ENCODE data around the gene EDARADD.

Gene EDARADD

DNA sequence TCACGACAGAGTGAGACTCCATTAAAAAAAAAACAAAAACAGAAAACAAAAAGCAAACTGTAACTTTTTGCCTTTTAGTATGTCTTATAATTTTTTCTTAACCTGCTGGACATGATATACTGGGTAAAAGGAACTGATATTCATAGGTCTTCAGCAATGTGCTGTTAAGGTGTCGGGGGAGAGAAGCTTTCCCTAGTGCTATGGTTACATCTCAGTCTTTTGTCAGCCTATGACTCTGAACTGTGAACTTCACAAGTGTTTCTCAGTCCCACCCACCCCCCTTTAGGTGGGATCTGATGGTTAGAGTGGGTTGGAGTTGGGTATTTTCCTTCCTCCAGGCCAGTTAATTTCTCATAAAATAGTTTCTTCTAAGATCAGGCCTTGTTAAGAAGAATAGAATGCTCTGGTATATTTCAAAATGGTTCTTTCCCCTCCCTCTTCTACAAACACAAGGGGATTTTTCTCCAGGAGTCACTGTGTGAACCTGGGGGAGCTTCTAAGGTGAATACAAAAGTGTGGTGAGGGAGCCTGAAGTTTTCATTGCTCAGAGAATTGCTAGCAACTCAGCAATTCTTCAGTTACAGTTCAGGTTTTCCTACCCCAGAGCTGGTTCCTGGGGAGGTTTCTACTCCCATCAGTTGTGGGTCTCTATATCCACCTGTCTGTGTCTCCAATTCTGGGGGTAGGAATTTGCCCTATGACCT lies 16.1 kb upstream of the EDARADD start:
- peaks cover 12% of the 10 kb centered on the region for H3K9me3 Mint-ChIP-seq
- H3K4me1 Mint-ChIP-seq, result no peaks in the 10 kb centered on the region
- H3K27me3 Mint-ChIP-seq, result peaks cover 10% of the 10 kb centered on the region
- no peak overlapping the region for H3K27ac Mint-ChIP-seq
- no peak overlapping the region for H3K4me3 Mint-ChIP-seq
- peaks cover 6% of the 10 kb centered on the region for H3K36me3 Mint-ChIP-seq

GRCh38 chr1:236381565-236382158 lies 12.4 kb upstream of the EDARADD start:
- H3K27ac Mint-ChIP-seq, result no peak overlapping the region
- H3K4me1 Mint-ChIP-seq, result no peaks in the 10 kb centered on the region
- H3K27me3 Mint-ChIP-seq, result peaks cover 2% of the 10 kb centered on the region
- H3K36me3 Mint-ChIP-seq, result peaks cover 6% of the 10 kb centered on the region
- no peak overlapping the region for H3K4me3 Mint-ChIP-seq
- H3K9me3 Mint-ChIP-seq, result peaks cover 8% of the 10 kb centered on the region

- H3K36me3 Mint-ChIP-seq, result no peaks in the 10 kb centered on the region
- H3K9me3 Mint-ChIP-seq, result no peaks in the 10 kb centered on the region
- no peaks in the 10 kb centered on the region for H3K4me1 Mint-ChIP-seq
- H3K27ac Mint-ChIP-seq, result no peak overlapping the region
- no peak overlapping the region for H3K4me3 Mint-ChIP-seq
- peaks cover 16% of the 10 kb centered on the region for H3K27me3 Mint-ChIP-seq
These were observed 5.8 kb upstream of the EDARADD start for GRCh38 chr1:236388332-236388731.

- Mint-ChIP-seq H3K36me3 (no peaks in the 10 kb centered on the region), H3K27me3 (peaks cover 23% of the 10 kb centered on the region), H3K9me3 (no peaks in the 10 kb centered on the region), H3K4me1 (peaks cover 4% of the 10 kb centered on the region), H3K27ac (no peak overlapping the region), H3K4me3 (no peak overlapping the region)
These were observed 4.8 kb upstream of the EDARADD start for GRCh38 chr1:236389253-236389652.

DNA sequence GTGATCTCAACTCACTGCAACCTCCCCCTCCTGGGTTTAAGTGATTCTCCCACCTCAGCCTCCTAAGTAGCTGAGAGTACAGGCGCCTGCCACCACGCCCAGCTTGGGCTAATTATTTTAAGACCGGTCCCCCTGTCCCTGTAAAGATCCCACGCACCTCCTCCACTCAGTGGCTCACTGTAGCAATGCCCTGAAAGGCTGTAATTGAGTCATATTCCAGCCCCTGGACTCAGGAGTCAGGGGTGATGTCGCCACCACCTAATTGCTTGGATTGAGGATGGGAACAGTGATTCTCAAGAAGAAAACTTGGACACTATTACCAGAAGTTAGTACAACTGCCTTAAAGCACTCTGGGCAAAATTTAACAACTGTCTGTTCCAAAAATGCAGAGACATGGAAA lies 3.1 kb upstream of the EDARADD start:
- Mint-ChIP-seq H3K27me3 (peaks cover 29% of the 10 kb centered on the region), H3K36me3 (no peaks in the 10 kb centered on the region), H3K27ac (no peak overlapping the region)

DNA sequence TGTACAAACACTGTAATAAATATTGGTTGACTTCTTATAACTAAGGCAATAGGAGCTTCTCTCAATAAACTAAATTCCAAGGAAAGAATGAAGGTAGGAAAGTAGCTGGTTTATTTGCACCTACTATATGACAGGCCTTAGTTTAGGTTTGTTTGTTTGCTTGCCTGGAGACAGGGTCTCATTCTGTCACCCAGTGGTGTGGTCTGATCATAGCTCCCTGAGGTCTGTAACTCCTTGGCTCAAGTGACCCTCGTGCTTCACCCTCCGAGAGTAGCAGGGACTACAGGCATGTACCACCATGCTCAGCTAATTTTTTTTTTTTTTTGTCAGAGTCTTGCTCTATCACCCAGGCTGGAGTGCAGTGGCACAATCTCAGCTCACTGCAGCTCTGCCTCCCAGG lies 1.9 kb upstream of the EDARADD start:
- no peaks in the 10 kb centered on the region for H3K36me3 Mint-ChIP-seq
- no peak overlapping the region for H3K4me3 Mint-ChIP-seq
- H3K27me3 Mint-ChIP-seq, result peaks cover 34% of the 10 kb centered on the region

More for the DNA sequence above, 3.1 kb upstream of the EDARADD start:
- Mint-ChIP-seq H3K4me3 (no peak overlapping the region), H3K4me1 (peaks cover 13% of the 10 kb centered on the region), H3K9me3 (no peaks in the 10 kb centered on the region)

DNA sequence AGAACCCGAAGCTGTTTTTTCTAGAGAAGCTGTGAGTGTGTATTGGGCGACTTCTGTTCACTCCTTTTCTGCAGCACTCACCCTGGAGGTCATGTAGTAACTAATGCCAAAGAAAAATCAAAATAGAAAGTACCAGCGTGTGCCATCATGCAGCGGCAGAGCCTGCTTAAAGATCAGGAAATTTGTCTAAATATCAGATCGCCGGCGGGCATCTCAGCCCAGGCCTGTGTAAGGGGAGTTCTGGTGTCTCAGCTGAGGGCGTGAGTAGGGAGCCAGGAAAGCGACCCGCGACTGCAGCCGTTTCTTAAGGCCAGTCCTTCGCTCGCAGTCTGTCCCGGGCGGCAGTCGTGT lies 768 bp downstream of the EDARADD start:
- H3K9me3 Mint-ChIP-seq, result no peaks in the 10 kb centered on the region
- peaks cover 37% of the 10 kb centered on the region for H3K27me3 Mint-ChIP-seq
- no peak overlapping the region for H3K27ac Mint-ChIP-seq
- H3K4me3 Mint-ChIP-seq, result peak overlapping the region; percentile 83
- peaks cover 19% of the 10 kb centered on the region for H3K4me1 Mint-ChIP-seq
- H3K36me3 Mint-ChIP-seq, result no peaks in the 10 kb centered on the region

More for the DNA sequence above, 1.9 kb upstream of the EDARADD start:
- Mint-ChIP-seq H3K27ac (no peak overlapping the region), H3K9me3 (no peaks in the 10 kb centered on the region), H3K4me1 (peaks cover 19% of the 10 kb centered on the region)

DNA sequence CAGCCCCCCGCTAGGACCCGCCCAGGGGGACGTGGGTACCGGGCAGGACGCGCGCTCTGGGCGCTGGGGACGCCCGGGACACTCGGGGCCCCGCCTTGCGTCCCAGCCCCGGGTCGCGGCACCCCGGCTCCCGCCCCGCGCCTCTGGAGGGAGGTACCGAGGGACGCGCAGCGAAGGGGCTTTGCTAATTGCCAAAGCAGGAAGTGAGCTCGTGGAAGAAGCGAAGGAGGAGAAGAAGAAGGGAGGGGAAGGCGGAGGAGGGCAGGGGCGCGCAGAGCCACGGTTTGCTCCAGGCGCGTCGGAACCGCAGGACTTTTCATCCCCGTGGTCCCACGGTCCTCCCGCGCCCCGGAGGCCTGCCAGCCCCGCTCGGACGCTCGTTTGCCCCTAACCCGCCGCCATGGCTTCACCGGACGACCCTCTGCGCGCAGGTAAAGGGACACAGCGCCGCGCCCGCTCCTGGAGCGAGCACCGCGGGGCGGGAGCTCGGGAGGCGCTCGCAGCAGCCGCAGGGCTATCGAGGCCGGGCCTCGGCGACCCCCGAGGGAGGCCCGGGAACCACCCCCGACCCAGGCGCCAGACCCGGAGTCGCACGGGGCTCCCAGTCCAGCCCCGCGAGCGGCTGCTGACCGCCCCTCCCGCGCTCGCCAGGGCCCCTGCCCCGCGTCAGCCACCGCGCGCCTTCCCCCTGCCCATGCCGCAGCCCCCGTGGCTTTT lies 1.3 kb downstream of the EDARADD start:
- H3K27ac Mint-ChIP-seq, result no peak overlapping the region
- no peaks in the 10 kb centered on the region for H3K36me3 Mint-ChIP-seq
- H3K27me3 Mint-ChIP-seq, result peaks cover 35% of the 10 kb centered on the region

GRCh38 chr1:236395947-236396664 lies 2.0 kb downstream of the EDARADD start:
- Mint-ChIP-seq H3K27ac (no peak overlapping the region), H3K4me3 (peak overlapping the region; percentile 91), H3K36me3 (no peaks in the 10 kb centered on the region), H3K9me3 (no peaks in the 10 kb centered on the region), H3K4me1 (peaks cover 19% of the 10 kb centered on the region), H3K27me3 (peaks cover 35% of the 10 kb centered on the region)

More for the DNA sequence above, 1.3 kb downstream of the EDARADD start:
- Mint-ChIP-seq H3K4me1 (peaks cover 19% of the 10 kb centered on the region), H3K4me3 (peak overlapping the region; percentile 91), H3K9me3 (no peaks in the 10 kb centered on the region)

DNA sequence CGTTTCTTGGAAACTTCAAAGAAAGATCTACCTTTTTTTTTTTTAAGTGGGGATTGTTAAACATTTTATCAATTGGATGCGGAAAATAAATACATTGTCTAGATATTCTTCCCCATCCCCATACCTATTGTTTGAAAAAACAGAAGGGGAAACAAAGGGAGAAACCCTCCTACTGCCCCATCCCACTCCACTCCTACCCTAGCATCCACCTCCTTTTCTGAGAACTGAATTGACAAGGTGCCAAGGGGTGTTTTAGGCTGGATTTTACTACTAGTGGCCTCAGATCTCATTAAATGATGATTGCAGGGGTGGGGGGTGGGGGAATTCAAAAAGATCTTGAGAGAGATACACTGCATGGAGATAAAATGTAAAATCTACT lies 2.6 kb downstream of the EDARADD start:
- peak overlapping the region; percentile 91 for H3K4me3 Mint-ChIP-seq
- no peak overlapping the region for H3K27ac Mint-ChIP-seq
- peaks cover 19% of the 10 kb centered on the region for H3K4me1 Mint-ChIP-seq
- H3K36me3 Mint-ChIP-seq, result no peaks in the 10 kb centered on the region
- no peaks in the 10 kb centered on the region for H3K9me3 Mint-ChIP-seq
- H3K27me3 Mint-ChIP-seq, result peaks cover 39% of the 10 kb centered on the region

DNA sequence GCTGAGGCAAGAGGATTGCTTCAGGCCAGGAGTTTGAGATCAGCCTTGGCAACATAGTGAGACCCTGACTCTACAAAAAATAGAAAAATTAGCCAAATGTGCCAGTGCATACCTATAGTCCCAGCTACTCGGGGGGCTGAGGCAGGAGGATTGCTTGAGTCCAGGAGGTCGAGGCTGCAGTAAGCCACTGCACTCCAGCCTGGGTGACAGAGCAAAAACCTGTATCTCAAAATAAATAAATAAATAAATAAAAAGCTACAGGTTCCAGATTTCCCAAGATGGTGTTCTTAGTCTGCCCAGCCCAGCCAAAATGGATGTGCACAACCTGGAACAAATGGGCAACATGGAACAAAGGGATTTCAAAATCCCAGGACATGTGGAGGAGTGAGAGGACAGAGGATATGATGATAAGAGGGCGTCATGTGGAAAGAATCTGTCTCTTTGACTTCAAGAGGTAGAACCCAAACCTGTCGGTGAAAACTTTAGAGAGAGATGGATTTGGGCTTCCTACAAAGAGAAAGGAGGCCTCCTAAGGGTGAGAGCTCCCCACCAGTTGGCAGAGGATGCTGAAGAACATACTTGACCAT lies 3.2 kb downstream of the EDARADD start:
- Mint-ChIP-seq H3K4me1 (peaks cover 19% of the 10 kb centered on the region), H3K27ac (no peak overlapping the region), H3K9me3 (no peaks in the 10 kb centered on the region), H3K36me3 (no peaks in the 10 kb centered on the region), H3K27me3 (peaks cover 36% of the 10 kb centered on the region), H3K4me3 (no peak overlapping the region)

DNA sequence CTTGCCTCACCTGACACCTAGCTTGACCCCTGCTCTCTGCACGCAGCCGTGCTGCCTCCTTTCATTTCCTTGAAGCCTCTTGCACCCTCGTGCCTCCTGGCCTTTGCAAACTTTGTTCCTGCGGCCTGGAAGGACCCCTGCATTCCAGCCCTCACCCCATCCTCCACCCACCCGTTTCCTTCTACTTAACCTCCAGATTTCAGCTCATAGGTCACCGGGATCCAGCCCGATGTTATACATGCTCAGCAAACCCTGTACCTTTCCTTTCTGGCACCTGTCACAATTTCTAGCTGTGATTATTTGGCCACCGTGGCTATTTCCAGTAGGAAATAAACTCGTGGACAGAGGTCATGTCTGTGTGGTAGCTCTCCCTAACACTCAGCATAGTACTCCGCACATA lies 4.5 kb downstream of the EDARADD start:
- peaks cover 33% of the 10 kb centered on the region for H3K27me3 Mint-ChIP-seq
- H3K36me3 Mint-ChIP-seq, result no peaks in the 10 kb centered on the region
- H3K27ac Mint-ChIP-seq, result no peak overlapping the region
- H3K4me3 Mint-ChIP-seq, result no peak overlapping the region
- H3K9me3 Mint-ChIP-seq, result no peaks in the 10 kb centered on the region
- peaks cover 19% of the 10 kb centered on the region for H3K4me1 Mint-ChIP-seq

- Mint-ChIP-seq H3K9me3 (no peaks in the 10 kb centered on the region), H3K36me3 (no peaks in the 10 kb centered on the region), H3K27me3 (peaks cover 23% of the 10 kb centered on the region), H3K4me1 (peaks cover 9% of the 10 kb centered on the region), H3K4me3 (no peak overlapping the region), H3K27ac (no peak overlapping the region)
These were observed 6.0 kb downstream of the EDARADD start for GRCh38 chr1:236400061-236400603.

- Mint-ChIP-seq H3K27me3 (peaks cover 19% of the 10 kb centered on the region), H3K4me3 (no peak overlapping the region), H3K27ac (no peak overlapping the region), H3K4me1 (no peaks in the 10 kb centered on the region), H3K36me3 (no peaks in the 10 kb centered on the region), H3K9me3 (no peaks in the 10 kb centered on the region)
These were observed 7.6 kb downstream of the EDARADD start for GRCh38 chr1:236401698-236402097.

Data from activated naive CD4-positive, alpha-beta T cell treated with anti-CD3 and anti-CD28 coated beads, Interleukin-2, amount 50 U/mL, for 24 hours (primary cell).